Gastrocnemius medialis (tissue), 4 donors: ENCODE results near the gene SUDS3. TPM values are rescaled to one million over a fixed set of nuclear protein-coding genes. Genes with fewer than 3 reads are reported as not detected.

Experiments
- ATAC-seq, 2 donors: fragments of 150-250 bp; one replicate each; pipeline ENCODE4 v1.9.1; 2016
- DNase-seq, 2 donors: peaks; one replicate each; pipeline ENCODE4 v3.0.0-alpha.2; 2019
- H3K27ac ChIP-seq, 4 donors: fragments of 200-600 bp; sonication (generic); 1 replicate in 1 of 4; 2 replicates in 3 of 4; pipeline ENCODE4 v1.5.1; 2016 to 2018; ENCODE audit warnings: mild to moderate bottlenecking in 2 of 4, moderate library complexity in 1 of 4
- H3K27me3 ChIP-seq, 3 donors: fragments of 200-600 bp; sonication (generic) in 2 of 3; 1 replicate in 1 of 3; 2 replicates in 2 of 3; pipeline versions ENCODE4 v1.5.1 to v1.6.0; 2016 to 2019; ENCODE audit warnings: mild to moderate bottlenecking in 1 of 3, moderate library complexity in 1 of 3
- H3K36me3 ChIP-seq, 2 donors: fragments of 200-600 bp; sonication (generic) in 1 of 2; one replicate each; pipeline ENCODE4 v1.5.1; 2017 to 2018
- H3K4me1 ChIP-seq, 2 donors: fragments of 200-600 bp; sonication (generic) in 1 of 2; one replicate each; pipeline ENCODE4 v1.5.1; 2016 to 2017; ENCODE audit warnings: mild to moderate bottlenecking in 2 of 2
- H3K4me3 ChIP-seq, 4 donors: fragments of 200-600 bp; sonication (generic) in 3 of 4; 1 replicate in 1 of 4; 2 replicates in 3 of 4; pipeline ENCODE4 v1.5.1; 2016 to 2019; ENCODE audit warnings: mild to moderate bottlenecking in 2 of 4
- H3K9me3 ChIP-seq, 3 donors: fragments of 200-600 bp; sonication (generic) in 2 of 3; 1 replicate in 1 of 3; 2 replicates in 2 of 3; pipeline ENCODE4 v1.5.1; 2016 to 2019
- POLR2A ChIP-seq, 2 donors: fragments of 450-650 bp; IDR thresholded peaks; one replicate each; pipeline ENCODE4 v1.6.1; 2017; ENCODE audit warnings: antibody characterized with exemption in 2 of 2, mild to moderate bottlenecking in 2 of 2, moderate library complexity in 2 of 2
- in situ Hi-C, 4 donors: fragments of 200-750 bp; cut with MboI; loops; one replicate each; pipeline versions ENCODE4 v1.15.0 to v1.8.0; 2017; ENCODE audit warnings: low sequenced_read_pairs in 4 of 4
- intact Hi-C: fragments of 100-400 bp; cut with DNase I; formaldehyde crosslinking; loops from one replicate; pipeline ENCODE4 v1.15.1; 2023; ENCODE audit warnings: low total_unique reads
- total RNA-seq, 4 donors: library from RNA; depleted of rRNA; stranded (reverse); fragments of >200 nt; gene quantifications; one replicate each; pipeline versions ENCODE4 v1.1.0 to v1.2.3, GENCODE V29; 2016
- TF ChIP-seq, protein P1 (sequence below), 5 experiments: fragments of 450-650 bp in 3 of 5; fragments of 200-600 bp in 2 of 5; sonication (generic) in 2 of 5; IDR thresholded peaks in 4 of 5; conservative IDR thresholded peaks in 1 of 5; 1 replicate in 4 of 5; 2 replicates in 1 of 5; pipeline ENCODE4 v1.5.1; 2016 to 2019; ENCODE audit warnings: antibody characterized with exemption in 5 of 5, mild to moderate bottlenecking in 3 of 5, moderate library complexity in 3 of 5

The SUDS3 gene
- total RNA-seq, 4 donors from 2014 or later: 17.0 to 33.2 (median 29.1) TPM

GRCh38 chr12:118354903-118355302 lies 21.5 kb upstream of the SUDS3 start:
- in situ Hi-C loops (no loop called here), intact Hi-C loops (no loop called here)
- no peak for TF ChIP-seq POLR2A (IDR thresholded peaks at IDR 0.05)
- TF ChIP-seq, protein P1, sequence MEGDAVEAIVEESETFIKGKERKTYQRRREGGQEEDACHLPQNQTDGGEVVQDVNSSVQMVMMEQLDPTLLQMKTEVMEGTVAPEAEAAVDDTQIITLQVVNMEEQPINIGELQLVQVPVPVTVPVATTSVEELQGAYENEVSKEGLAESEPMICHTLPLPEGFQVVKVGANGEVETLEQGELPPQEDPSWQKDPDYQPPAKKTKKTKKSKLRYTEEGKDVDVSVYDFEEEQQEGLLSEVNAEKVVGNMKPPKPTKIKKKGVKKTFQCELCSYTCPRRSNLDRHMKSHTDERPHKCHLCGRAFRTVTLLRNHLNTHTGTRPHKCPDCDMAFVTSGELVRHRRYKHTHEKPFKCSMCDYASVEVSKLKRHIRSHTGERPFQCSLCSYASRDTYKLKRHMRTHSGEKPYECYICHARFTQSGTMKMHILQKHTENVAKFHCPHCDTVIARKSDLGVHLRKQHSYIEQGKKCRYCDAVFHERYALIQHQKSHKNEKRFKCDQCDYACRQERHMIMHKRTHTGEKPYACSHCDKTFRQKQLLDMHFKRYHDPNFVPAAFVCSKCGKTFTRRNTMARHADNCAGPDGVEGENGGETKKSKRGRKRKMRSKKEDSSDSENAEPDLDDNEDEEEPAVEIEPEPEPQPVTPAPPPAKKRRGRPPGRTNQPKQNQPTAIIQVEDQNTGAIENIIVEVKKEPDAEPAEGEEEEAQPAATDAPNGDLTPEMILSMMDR (IDR thresholded peaks at IDR 0.05 in 4 of 5, conservative IDR thresholded peaks at IDR 0.05 in 1 of 5): no peak
- no peaks in the 10 kb centered on the region for H3K36me3 ChIP-seq
- no peaks in the 10 kb centered on the region for H3K9me3 ChIP-seq
- peaks cover 16 to 23% of the 10 kb centered on the region in 2 donors for H3K4me1 ChIP-seq
- H3K27ac ChIP-seq: no peak overlapping the region
- no peak for ATAC-seq
- no peak overlapping the region for H3K4me3 ChIP-seq
- no peak for DNase-seq
- H3K27me3 ChIP-seq: no peaks in the 10 kb centered on the region

DNA sequence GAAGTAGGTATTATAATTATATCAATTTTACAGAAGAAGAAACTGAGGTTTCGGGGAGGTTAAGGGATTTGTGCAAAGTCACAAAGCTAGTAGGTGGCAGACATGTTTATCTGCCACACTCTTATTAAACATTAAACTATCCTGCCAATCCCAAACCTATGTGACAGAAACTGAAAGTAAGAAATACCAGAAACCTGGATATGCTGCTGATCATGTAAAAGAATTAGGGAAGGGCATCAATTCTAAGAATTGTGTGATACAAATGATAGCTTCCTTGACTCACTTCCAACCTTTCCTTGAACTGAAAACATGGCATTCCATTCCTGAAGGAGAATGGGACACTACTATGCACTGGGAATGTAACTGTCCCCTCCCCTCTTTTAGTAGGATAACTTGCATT lies 20.5 kb upstream of the SUDS3 start:
- in situ Hi-C loops: no loop called here
- intact Hi-C loops: no loop called here
- Histone ChIP-seq H3K4me1 (peaks cover 16 to 23% of the 10 kb centered on the region in 2 donors), H3K27ac (no peak overlapping the region), H3K27me3 (no peaks in the 10 kb centered on the region), H3K9me3 (no peaks in the 10 kb centered on the region), H3K4me3 (no peak overlapping the region), H3K36me3 (no peaks in the 10 kb centered on the region)
- TF ChIP-seq, protein P1 (IDR thresholded peaks at IDR 0.05 in 4 of 5, conservative IDR thresholded peaks at IDR 0.05 in 1 of 5): no peak
- no peak for TF ChIP-seq POLR2A (IDR thresholded peaks at IDR 0.05)
- DNase-seq: no peak
- no peak for ATAC-seq

DNA sequence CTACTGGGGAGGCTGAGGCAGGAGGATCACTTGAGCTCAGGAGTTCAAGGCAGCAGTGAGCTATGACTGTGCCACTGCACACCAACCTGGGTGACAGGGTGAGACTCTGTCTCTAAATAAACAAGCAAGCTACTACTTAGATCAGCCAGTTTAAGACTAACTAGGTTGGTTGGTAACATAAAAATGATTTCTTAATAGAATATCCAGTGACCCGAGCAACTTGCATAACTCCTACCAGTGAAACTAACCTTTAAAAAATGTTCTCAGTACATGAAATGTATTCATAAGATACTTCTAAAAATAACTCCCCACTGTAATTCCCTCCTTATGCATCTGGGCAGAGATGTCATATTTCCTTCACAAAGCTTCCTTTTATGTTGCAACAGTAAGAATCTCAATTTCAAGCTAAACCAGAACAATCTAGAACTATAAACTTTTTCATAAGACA lies 19.5 kb upstream of the SUDS3 start:
- in situ Hi-C loops: no loop called here
- intact Hi-C loops: no loop called here

GRCh38 chr12:118357257-118358007 lies 18.9 kb upstream of the SUDS3 start:
- Histone ChIP-seq H3K9me3 (no peaks in the 10 kb centered on the region), H3K4me3 (no peak overlapping the region), H3K4me1 (peaks cover 16 to 23% of the 10 kb centered on the region in 2 donors), H3K27me3 (no peaks in the 10 kb centered on the region), H3K36me3 (no peaks in the 10 kb centered on the region), H3K27ac (peak overlapping the region; percentile 50 to 74 (median 64))
- intact Hi-C loops: no loop called here
- ATAC-seq (peak in 1 of 2 donors; percentile 45), DNase-seq (peak in 1 of 2 donors; percentile 23)
- in situ Hi-C loops: no loop called here
- TF ChIP-seq POLR2A (IDR thresholded peaks at IDR 0.05): no peak
- TF ChIP-seq, protein P1 (IDR thresholded peaks at IDR 0.05 in 4 of 5, conservative IDR thresholded peaks at IDR 0.05 in 1 of 5): no peak

More for the DNA sequence above, 19.5 kb upstream of the SUDS3 start:
- Histone ChIP-seq H3K4me1 (peaks cover 16 to 23% of the 10 kb centered on the region in 2 donors), H3K36me3 (no peaks in the 10 kb centered on the region), H3K27me3 (no peaks in the 10 kb centered on the region), H3K4me3 (no peak overlapping the region), H3K9me3 (no peaks in the 10 kb centered on the region), H3K27ac (peak overlapping the region; percentile 62 to 74 (median 64))
- ATAC-seq: peak; percentile 85 to 98
- TF ChIP-seq, protein P1 (IDR thresholded peaks at IDR 0.05 in 4 of 5, conservative IDR thresholded peaks at IDR 0.05 in 1 of 5): no peak
- TF ChIP-seq POLR2A (IDR thresholded peaks at IDR 0.05): no peak
- no peak for DNase-seq
